NCI-H2196 (cell line): ENCODE results near the gene ARHGAP11A.
"Not testable (repeated sequence)": the region's sequence is repeated elsewhere in the genome, so short reads cannot be mapped to it uniquely, and the experiment has no call there.

Source experiments
- DNase-seq: peaks from one replicate; lab custom pipeline; 2025; ENCODE audit not compliant: unreplicated experiment; lab: John Stamatoyannopoulos, UW

The ARHGAP11A gene

GRCh38 chr15:32615051-32615870, at the start of gene ARHGAP11A:
TSS of gene ARHGAP11A (plus strand) at chr15:32615504. CDS start at chr15:32616212, 708 bp downstream.
- DNase-seq, result not testable (repeated sequence)

GRCh38 chr15:32568988-32569387, 46.3 kb upstream of the ARHGAP11A start:
- not testable (repeated sequence) for DNase-seq

- DNase-seq, result not testable (repeated sequence)
Observed at GRCh38 chr15:32578482-32578881, 36.8 kb upstream of the ARHGAP11A start.

GRCh38 chr15:32585844-32586243, 29.5 kb upstream of the ARHGAP11A start:
- DNase-seq, result not testable (repeated sequence)

- not testable (repeated sequence) for DNase-seq
Observed at GRCh38 chr15:32593151-32593550, 22.2 kb upstream of the ARHGAP11A start, which contains the start of gene GOLGA8N. TSS of gene GOLGA8N (plus strand) at chr15:32593456.

GRCh38 chr15:32609518-32609917, 5.8 kb upstream of the ARHGAP11A start:
- DNase-seq, result not testable (repeated sequence)

- DNase-seq, result not testable (repeated sequence)
Observed at GRCh38 chr15:32610719-32611118, 4.6 kb upstream of the ARHGAP11A start.

GRCh38 chr15:32614712-32615050, 623 bp upstream of the ARHGAP11A start:
- DNase-seq, result not testable (repeated sequence)

- not testable (repeated sequence) for DNase-seq
Observed at GRCh38 chr15:32615871-32616426, 645 bp downstream of the ARHGAP11A start.

- no peak for DNase-seq
Observed at GRCh38 chr15:32636410-32636809, 21.1 kb downstream of the ARHGAP11A start.

- no peak for DNase-seq
Observed at GRCh38 chr15:32636908-32637567, 21.7 kb downstream of the ARHGAP11A start.

- DNase-seq, result no peak
Observed at GRCh38 chr15:32637704-32638103, 22.4 kb downstream of the ARHGAP11A start.

GRCh38 chr15:32641517-32642059, 26.3 kb downstream of the ARHGAP11A start, which contains the start of gene SCG5:
TSS of gene SCG5 (plus strand) at chr15:32641710. CDS start at chr15:32643593, 1,883 bp downstream.
- DNase-seq, result no peak

- DNase-seq, result no peak
Observed at GRCh38 chr15:32642667-32643435, 27.5 kb downstream of the ARHGAP11A start.

- no peak for DNase-seq
Observed at GRCh38 chr15:32643907-32644445, 28.7 kb downstream of the ARHGAP11A start.

- peak; percentile 5 for DNase-seq
Observed at GRCh38 chr15:32646291-32646690, 31.0 kb downstream of the ARHGAP11A start.

- no peak for DNase-seq
Observed at GRCh38 chr15:32649342-32649741, 34.0 kb downstream of the ARHGAP11A start.

- DNase-seq, result peak; percentile 17
Observed at GRCh38 chr15:32651229-32651837, 36.0 kb downstream of the ARHGAP11A start.

GRCh38 chr15:32652178-32652577, 36.9 kb downstream of the ARHGAP11A start:
- no peak for DNase-seq

GRCh38 chr15:32656091-32656490, 40.8 kb downstream of the ARHGAP11A start:
- no peak for DNase-seq
